ENCODE data around the gene SEC14L2. TPM values are rescaled to one million over a fixed set of nuclear protein-coding genes. Genes with fewer than 3 reads are reported as not detected.

Gene SEC14L2
- total and polyA plus RNA-seq, 4 donors = 6.1 to 10.3 (median 8.0) TPM

- no peak for ATAC-seq (ENCODE audit: insufficient read depth, low FRiP score)
- Histone ChIP-seq H3K27ac (ENCODE audit: low read depth in 1 of 2, low read length in 1 of 2) (no peak overlapping the region), H3K9ac (ENCODE audit: insufficient read depth in 1 of 2, low read length in 2 of 2) (no peak overlapping the region), H3K4me1 (ENCODE audit: control insufficient read depth in 5 of 5, insufficient read depth in 5 of 5, low read length in 5 of 5) (peaks cover 0 to 2% (median 0%) of the 10 kb centered on the region in 5 donors), H3K36me3 (ENCODE audit: control insufficient read depth in 4 of 4, insufficient read depth in 4 of 4, low read length in 4 of 4) (peaks cover 0 to 8% (median 0%) of the 10 kb centered on the region in 4 donors), H3K4me3 (no peak overlapping the region), H3K9me3 (ENCODE audit: control insufficient read depth in 4 of 4, insufficient read depth in 3 of 4, low read length in 3 of 4) (no peaks in the 10 kb centered on the region), H3K27me3 (ENCODE audit: control insufficient read depth in 3 of 3, insufficient read depth in 3 of 3, low read length in 2 of 3) (no peaks in the 10 kb centered on the region)
- WGBS, 2 donors = 90% methylated on average over 13 of the region's 13 CpGs
- DNase-seq = no peak
- TF ChIP-seq, protein P1, sequence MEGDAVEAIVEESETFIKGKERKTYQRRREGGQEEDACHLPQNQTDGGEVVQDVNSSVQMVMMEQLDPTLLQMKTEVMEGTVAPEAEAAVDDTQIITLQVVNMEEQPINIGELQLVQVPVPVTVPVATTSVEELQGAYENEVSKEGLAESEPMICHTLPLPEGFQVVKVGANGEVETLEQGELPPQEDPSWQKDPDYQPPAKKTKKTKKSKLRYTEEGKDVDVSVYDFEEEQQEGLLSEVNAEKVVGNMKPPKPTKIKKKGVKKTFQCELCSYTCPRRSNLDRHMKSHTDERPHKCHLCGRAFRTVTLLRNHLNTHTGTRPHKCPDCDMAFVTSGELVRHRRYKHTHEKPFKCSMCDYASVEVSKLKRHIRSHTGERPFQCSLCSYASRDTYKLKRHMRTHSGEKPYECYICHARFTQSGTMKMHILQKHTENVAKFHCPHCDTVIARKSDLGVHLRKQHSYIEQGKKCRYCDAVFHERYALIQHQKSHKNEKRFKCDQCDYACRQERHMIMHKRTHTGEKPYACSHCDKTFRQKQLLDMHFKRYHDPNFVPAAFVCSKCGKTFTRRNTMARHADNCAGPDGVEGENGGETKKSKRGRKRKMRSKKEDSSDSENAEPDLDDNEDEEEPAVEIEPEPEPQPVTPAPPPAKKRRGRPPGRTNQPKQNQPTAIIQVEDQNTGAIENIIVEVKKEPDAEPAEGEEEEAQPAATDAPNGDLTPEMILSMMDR (IDR thresholded peaks at IDR 0.05; ENCODE audit: control extremely low read depth, extremely low read depth) = no peak
Measured at GRCh38 chr22:30371981-30372380, 24.8 kb upstream of the SEC14L2 start.

DNA sequence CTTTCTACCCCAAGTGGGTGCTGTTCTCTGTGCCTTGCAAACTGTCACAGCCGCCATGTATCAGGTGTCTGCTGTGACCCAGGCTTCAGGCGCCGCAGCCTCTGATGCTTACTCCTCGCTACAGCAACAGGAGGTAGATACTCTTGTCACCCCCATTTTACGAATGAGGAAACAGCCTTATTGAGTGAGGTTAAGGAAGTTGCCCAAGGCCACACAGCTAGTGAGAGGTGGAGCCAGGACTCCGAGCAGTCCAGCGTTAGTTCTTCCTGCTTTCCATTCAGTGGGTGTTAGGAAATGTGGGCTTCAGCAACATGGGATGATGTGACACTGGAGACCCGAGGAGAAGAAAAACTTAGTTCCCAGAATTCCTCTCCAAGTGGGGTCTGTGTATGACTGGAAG lies 23.9 kb upstream of the SEC14L2 start:
- Histone ChIP-seq H3K27me3 (ENCODE audit: control insufficient read depth in 3 of 3, insufficient read depth in 3 of 3, low read length in 2 of 3) (no peaks in the 10 kb centered on the region), H3K27ac (ENCODE audit: low read depth in 1 of 2, low read length in 1 of 2) (no peak overlapping the region), H3K9ac (ENCODE audit: insufficient read depth in 1 of 2, low read length in 2 of 2) (no peak overlapping the region), H3K4me1 (ENCODE audit: control insufficient read depth in 5 of 5, insufficient read depth in 5 of 5, low read length in 5 of 5) (peaks cover 0 to 2% (median 0%) of the 10 kb centered on the region in 5 donors), H3K36me3 (ENCODE audit: control insufficient read depth in 4 of 4, insufficient read depth in 4 of 4, low read length in 4 of 4) (peaks cover 0 to 8% (median 4%) of the 10 kb centered on the region in 4 donors), H3K9me3 (ENCODE audit: control insufficient read depth in 4 of 4, insufficient read depth in 3 of 4, low read length in 3 of 4) (no peaks in the 10 kb centered on the region), H3K4me3 (no peak overlapping the region)
- 26 to 52% methylated on average over 8 of the region's 8 CpGs for WGBS, 2 donors
- no peak for DNase-seq
- ATAC-seq (ENCODE audit: insufficient read depth, low FRiP score) = no peak
- TF ChIP-seq, protein P1 (IDR thresholded peaks at IDR 0.05; ENCODE audit: control extremely low read depth, extremely low read depth) = no peak

GRCh38 chr22:30373331-30374325 lies 23.2 kb upstream of the SEC14L2 start:
- no peak overlapping the region for H3K9ac ChIP-seq (ENCODE audit: insufficient read depth in 1 of 2, low read length in 2 of 2)
- no peak for ATAC-seq (ENCODE audit: insufficient read depth, low FRiP score)
- 86 to 90% methylated on average over 33 of the region's 33 CpGs for WGBS, 2 donors

More at GRCh38 chr22:30373331-30374325, 23.2 kb upstream of the SEC14L2 start:
- TF ChIP-seq, protein P1 (IDR thresholded peaks at IDR 0.05; ENCODE audit: control extremely low read depth, extremely low read depth) = no peak
- H3K4me3 ChIP-seq = no peak overlapping the region
- no peak for DNase-seq
- no peaks in the 10 kb centered on the region for H3K9me3 ChIP-seq (ENCODE audit: control insufficient read depth in 4 of 4, insufficient read depth in 3 of 4, low read length in 3 of 4)
- H3K4me1 ChIP-seq (ENCODE audit: control insufficient read depth in 5 of 5, insufficient read depth in 5 of 5, low read length in 5 of 5) = peaks cover 0 to 2% (median 0%) of the 10 kb centered on the region in 5 donors
- H3K36me3 ChIP-seq (ENCODE audit: control insufficient read depth in 4 of 4, insufficient read depth in 4 of 4, low read length in 4 of 4) = peaks cover 0 to 8% (median 4%) of the 10 kb centered on the region in 4 donors
- H3K27me3 ChIP-seq (ENCODE audit: control insufficient read depth in 3 of 3, insufficient read depth in 3 of 3, low read length in 2 of 3) = no peaks in the 10 kb centered on the region
- H3K27ac ChIP-seq (ENCODE audit: low read depth in 1 of 2, low read length in 1 of 2) = no peak overlapping the region

Data from lung (tissue), 12 donors.